ENCODE data around the gene TPPP3. TPM values are rescaled to one million over a fixed set of nuclear protein-coding genes. Genes with fewer than 3 reads are reported as not detected.
"Not testable (repeated sequence)": the region's sequence is repeated elsewhere in the genome, so short reads cannot be mapped to it uniquely, and the experiment has no call there.

TPPP3 gene
- total and polyA plus RNA-seq, 2 donors (not counting 1 experiment from before 2014, with no cell fraction given), result 0.31 TPM; not detected in 1

DNA sequence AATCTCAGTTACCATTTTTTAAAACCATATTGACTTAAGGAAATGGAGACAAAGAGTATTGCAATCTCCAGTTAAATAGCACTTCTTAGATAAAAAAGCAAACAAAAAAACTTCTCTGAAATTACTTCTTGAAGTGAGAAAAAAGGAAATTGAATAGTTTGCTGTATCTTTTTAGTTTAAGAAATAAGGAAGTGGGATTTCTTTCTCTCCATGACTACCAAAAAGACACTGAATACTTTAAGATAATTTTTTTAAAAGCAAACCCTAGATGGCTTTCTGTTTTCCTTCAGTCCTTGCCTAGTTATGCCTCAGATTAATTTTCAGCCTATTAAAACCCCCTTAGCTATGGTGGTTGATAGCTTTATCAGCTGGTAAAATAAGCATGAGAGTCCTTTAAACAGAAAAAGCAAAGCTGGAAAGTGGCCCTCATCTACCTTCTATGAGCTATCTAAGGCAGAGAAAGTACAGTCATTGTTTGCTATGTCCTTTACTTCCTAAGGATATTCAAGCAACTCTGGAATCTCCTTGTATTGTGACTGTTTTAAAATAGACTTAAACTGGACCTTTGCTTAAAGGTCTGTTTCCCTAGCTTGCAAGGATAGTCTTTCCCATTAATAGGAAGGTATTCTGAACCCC, 28.6 kb downstream of the TPPP3 start:
- H3K27ac ChIP-seq (ENCODE audit: low read length in 2 of 2), result peak overlapping the region; percentile 55 to 79
- Mint-ChIP-seq H3K9me3 (ENCODE audit: insufficient read depth) (no peaks in the 10 kb centered on the region), H3K27ac (peak overlapping the region; percentile 81), H3K4me1 (peaks cover 17% of the 10 kb centered on the region), H3K4me3 (peak overlapping the region; percentile 49), H3K27me3 (no peaks in the 10 kb centered on the region)
- no peak for TF ChIP-seq EZH2 (IDR thresholded peaks at IDR 0.05; ENCODE audit: borderline replicate concordance, insufficient read depth, low read depth, low read length, poor library complexity, severe bottlenecking)
- TF ChIP-seq, protein P1, sequence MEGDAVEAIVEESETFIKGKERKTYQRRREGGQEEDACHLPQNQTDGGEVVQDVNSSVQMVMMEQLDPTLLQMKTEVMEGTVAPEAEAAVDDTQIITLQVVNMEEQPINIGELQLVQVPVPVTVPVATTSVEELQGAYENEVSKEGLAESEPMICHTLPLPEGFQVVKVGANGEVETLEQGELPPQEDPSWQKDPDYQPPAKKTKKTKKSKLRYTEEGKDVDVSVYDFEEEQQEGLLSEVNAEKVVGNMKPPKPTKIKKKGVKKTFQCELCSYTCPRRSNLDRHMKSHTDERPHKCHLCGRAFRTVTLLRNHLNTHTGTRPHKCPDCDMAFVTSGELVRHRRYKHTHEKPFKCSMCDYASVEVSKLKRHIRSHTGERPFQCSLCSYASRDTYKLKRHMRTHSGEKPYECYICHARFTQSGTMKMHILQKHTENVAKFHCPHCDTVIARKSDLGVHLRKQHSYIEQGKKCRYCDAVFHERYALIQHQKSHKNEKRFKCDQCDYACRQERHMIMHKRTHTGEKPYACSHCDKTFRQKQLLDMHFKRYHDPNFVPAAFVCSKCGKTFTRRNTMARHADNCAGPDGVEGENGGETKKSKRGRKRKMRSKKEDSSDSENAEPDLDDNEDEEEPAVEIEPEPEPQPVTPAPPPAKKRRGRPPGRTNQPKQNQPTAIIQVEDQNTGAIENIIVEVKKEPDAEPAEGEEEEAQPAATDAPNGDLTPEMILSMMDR (IDR thresholded peaks at IDR 0.05), result no peak
- peaks cover 0 to under 1% (median 0%) of the 10 kb centered on the region in 4 experiments for H3K27me3 ChIP-seq (replicated peaks in 1 of 4; ENCODE audit: control extremely low read depth in 1 of 4, control insufficient read depth in 3 of 4, insufficient read depth in 4 of 4, low read length in 3 of 4)
- peak overlapping the region; percentile 57 for H3K4me2 ChIP-seq (replicated peaks; ENCODE audit: low read depth, low read length, poor library complexity, severe bottlenecking)
- peak overlapping the region in 1 of 5 experiments; percentile 16 for H3K4me3 ChIP-seq (ENCODE audit: control extremely low read depth in 1 of 5, extremely low read depth in 1 of 5, insufficient read depth in 1 of 5, low read depth in 2 of 5, low read length in 4 of 5)
- CTCF ChIA-PET, result interaction anchor here (0.7 to 1.0 kb wide), 3 partner anchors 9 to 35 kb away, joined by 3 to 5 read pairs (median 3); no protein-coding TSS in a partner anchor
- ATAC-seq (ENCODE audit: low read depth), result peak; percentile 36
- H3K9ac ChIP-seq (ENCODE audit: low read length), result no peak overlapping the region
- H3K4me1 ChIP-seq (ENCODE audit: control insufficient read depth in 2 of 2, insufficient read depth in 2 of 2, low read length in 2 of 2), result peaks cover 15 to 21% of the 10 kb centered on the region in 2 donors
- H2AFZ ChIP-seq (ENCODE audit: insufficient read depth, low read depth, low read length, poor library complexity, severe bottlenecking), result peak overlapping the region; percentile 31
- H3K79me2 ChIP-seq (ENCODE audit: control insufficient read depth, insufficient read depth, low read length), result no peaks in the 10 kb centered on the region
- DNase-seq, result peak; percentile 27
- no peaks in the 10 kb centered on the region for H4K20me1 ChIP-seq (ENCODE audit: control insufficient read depth, insufficient read depth, low read length, poor library complexity, severe bottlenecking)
- POLR2A ChIA-PET, result no interaction called here
- intact Hi-C loops (cut with micrococcal nuclease), result no loop called here
- no peaks in the 10 kb centered on the region for H3K9me3 ChIP-seq (ENCODE audit: control extremely low read depth in 1 of 3, control insufficient read depth in 2 of 3, insufficient read depth in 1 of 3, low read length in 2 of 3)
- no peaks in the 10 kb centered on the region for H3K36me3 ChIP-seq (replicated peaks in 1 of 2; ENCODE audit: control extremely low read depth in 1 of 2, control insufficient read depth in 1 of 2, extremely low read depth in 1 of 2, insufficient read depth in 2 of 2, low read length in 1 of 2)

DNA sequence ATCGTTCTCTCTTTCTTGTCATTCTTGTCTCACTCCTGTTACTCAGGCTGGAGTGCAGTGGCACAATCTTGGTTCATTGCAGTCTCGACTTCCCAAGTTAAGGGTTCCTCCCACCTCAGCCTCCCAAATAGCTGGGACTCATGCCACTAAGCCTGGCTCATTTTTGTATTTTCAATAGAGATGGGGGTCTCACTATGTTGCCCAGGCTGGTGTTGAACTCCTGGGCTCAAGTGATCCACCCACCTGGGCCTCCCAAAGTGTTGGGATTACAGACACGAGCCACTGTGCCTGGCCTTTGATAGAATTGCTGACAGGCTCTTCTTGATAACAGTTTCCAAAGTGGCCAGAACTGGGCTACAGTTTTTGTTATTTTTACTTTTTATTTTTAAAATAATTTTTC, 32.3 kb downstream of the TPPP3 start:
- intact Hi-C loops (cut with micrococcal nuclease), result no loop called here
- Histone ChIP-seq H3K4me3 (ENCODE audit: control extremely low read depth in 1 of 5, extremely low read depth in 1 of 5, insufficient read depth in 1 of 5, low read depth in 2 of 5, low read length in 4 of 5) (no peak overlapping the region), H3K4me1 (ENCODE audit: control insufficient read depth in 2 of 2, insufficient read depth in 2 of 2, low read length in 2 of 2) (peaks cover 13 to 16% of the 10 kb centered on the region in 2 donors), H3K79me2 (ENCODE audit: control insufficient read depth, insufficient read depth, low read length) (no peaks in the 10 kb centered on the region), H3K27me3 (replicated peaks in 1 of 4; ENCODE audit: control extremely low read depth in 1 of 4, control insufficient read depth in 3 of 4, insufficient read depth in 4 of 4, low read length in 3 of 4) (peaks cover 0 to 3% (median 1%) of the 10 kb centered on the region in 4 experiments), H4K20me1 (ENCODE audit: control insufficient read depth, insufficient read depth, low read length, poor library complexity, severe bottlenecking) (no peaks in the 10 kb centered on the region), H2AFZ (ENCODE audit: insufficient read depth, low read depth, low read length, poor library complexity, severe bottlenecking) (no peak overlapping the region), H3K36me3 (replicated peaks in 1 of 2; ENCODE audit: control extremely low read depth in 1 of 2, control insufficient read depth in 1 of 2, extremely low read depth in 1 of 2, insufficient read depth in 2 of 2, low read length in 1 of 2) (no peaks in the 10 kb centered on the region), H3K4me2 (replicated peaks; ENCODE audit: low read depth, low read length, poor library complexity, severe bottlenecking) (no peak overlapping the region), H3K9me3 (ENCODE audit: control extremely low read depth in 1 of 3, control insufficient read depth in 2 of 3, insufficient read depth in 1 of 3, low read length in 2 of 3) (no peaks in the 10 kb centered on the region), H3K9ac (ENCODE audit: low read length) (no peak overlapping the region), H3K27ac (ENCODE audit: low read length in 2 of 2) (no peak overlapping the region)
- no peak overlapping the region for H3K4me3 Mint-ChIP-seq
- WGBS (ENCODE audit: insufficient coverage), result 100% methylated on average over 2 of the region's 3 CpGs
- ATAC-seq (ENCODE audit: low read depth) (no peak), DNase-seq (no peak)
- CTCF ChIA-PET, result no interaction called here
- peaks cover 9% of the 10 kb centered on the region for H3K27me3 Mint-ChIP-seq
- no peak overlapping the region for H3K27ac Mint-ChIP-seq
- H3K9me3 Mint-ChIP-seq (ENCODE audit: insufficient read depth), result no peaks in the 10 kb centered on the region
- TF ChIP-seq, protein P1 (IDR thresholded peaks at IDR 0.05), result no peak
- TF ChIP-seq EZH2 (IDR thresholded peaks at IDR 0.05; ENCODE audit: borderline replicate concordance, insufficient read depth, low read depth, low read length, poor library complexity, severe bottlenecking), result no peak
- POLR2A ChIA-PET, result no interaction called here
- peaks cover 17% of the 10 kb centered on the region for H3K4me1 Mint-ChIP-seq

DNA sequence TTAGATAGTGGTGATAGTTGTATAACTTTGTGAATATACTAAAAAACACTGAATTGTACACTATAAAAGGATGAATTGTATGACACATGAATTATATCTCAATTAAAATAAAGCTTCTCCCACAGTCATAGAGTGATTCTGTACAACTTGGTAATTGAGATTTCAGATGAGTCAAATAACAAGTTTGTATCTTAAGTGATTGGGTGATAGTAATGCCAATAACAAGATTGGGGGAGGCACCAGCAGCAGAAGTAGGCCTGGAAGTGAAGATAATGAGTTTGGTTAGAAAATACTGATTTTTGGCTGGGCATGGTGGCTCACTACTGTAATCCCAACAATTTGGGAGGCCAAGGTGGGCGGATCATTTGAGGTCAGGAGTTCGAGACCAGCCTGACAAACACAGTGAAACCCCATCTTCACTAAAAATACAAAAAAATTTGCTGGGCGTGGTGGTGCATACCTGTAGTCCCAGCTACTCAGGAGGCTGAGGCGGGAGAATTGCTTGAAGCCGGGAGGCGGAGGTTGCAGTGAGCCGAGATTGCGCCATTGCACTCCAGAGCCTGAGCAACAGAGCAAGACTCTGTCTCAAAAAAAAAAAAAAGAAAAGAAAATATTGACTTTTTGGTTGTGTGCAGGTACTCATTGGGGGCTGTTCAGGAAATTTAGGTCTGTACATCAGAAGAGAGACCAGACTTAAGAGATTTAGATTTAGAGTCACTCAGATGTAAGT, 33.6 kb downstream of the TPPP3 start:
- CTCF ChIA-PET, result interaction anchor here (0.8 kb wide), 1 partner anchor 22 kb away, joined by 3 read pairs; no protein-coding TSS in a partner anchor
- H3K27ac Mint-ChIP-seq, result not testable (repeated sequence)

More for the DNA sequence above, 33.6 kb downstream of the TPPP3 start:
- H3K4me3 ChIP-seq (ENCODE audit: control extremely low read depth in 1 of 5, extremely low read depth in 1 of 5, insufficient read depth in 1 of 5, low read depth in 2 of 5, low read length in 4 of 5); H3K27me3 ChIP-seq (replicated peaks in 1 of 4; ENCODE audit: control extremely low read depth in 1 of 4, control insufficient read depth in 3 of 4, insufficient read depth in 4 of 4, low read length in 3 of 4); POLR2A ChIA-PET; H3K9me3 ChIP-seq (ENCODE audit: control extremely low read depth in 1 of 3, control insufficient read depth in 2 of 3, insufficient read depth in 1 of 3, low read length in 2 of 3); H3K79me2 ChIP-seq (ENCODE audit: control insufficient read depth, insufficient read depth, low read length); H3K9ac ChIP-seq (ENCODE audit: low read length); H3K9me3 Mint-ChIP-seq (ENCODE audit: insufficient read depth); H3K36me3 ChIP-seq (replicated peaks in 1 of 2; ENCODE audit: control extremely low read depth in 1 of 2, control insufficient read depth in 1 of 2, extremely low read depth in 1 of 2, insufficient read depth in 2 of 2, low read length in 1 of 2); H3K4me1 Mint-ChIP-seq; H3K4me3 Mint-ChIP-seq; ATAC-seq (ENCODE audit: low read depth); H3K4me2 ChIP-seq (replicated peaks; ENCODE audit: low read depth, low read length, poor library complexity, severe bottlenecking); H4K20me1 ChIP-seq (ENCODE audit: control insufficient read depth, insufficient read depth, low read length, poor library complexity, severe bottlenecking); H2AFZ ChIP-seq (ENCODE audit: insufficient read depth, low read depth, low read length, poor library complexity, severe bottlenecking); H3K27ac ChIP-seq (ENCODE audit: low read length in 2 of 2); intact Hi-C loops (cut with micrococcal nuclease); DNase-seq; H3K4me1 ChIP-seq (ENCODE audit: control insufficient read depth in 2 of 2, insufficient read depth in 2 of 2, low read length in 2 of 2): not testable (repeated sequence)
- peaks cover 14% of the 10 kb centered on the region for H3K27me3 Mint-ChIP-seq
- 97% methylated on average over 6 of the region's 8 CpGs for WGBS (ENCODE audit: insufficient coverage)

All from B cell (primary cell).